NCI-H69 (cell line): ENCODE measurements around the gene CLN6.
A peak's percentile ranks its signal among the peaks of the same experiment; 100 is the strongest.
"Not testable (repeated sequence)": the region's sequence is repeated elsewhere in the genome, so short reads cannot be mapped to it uniquely, and the experiment has no call there.

Experiments
- DNase-seq: peaks from one replicate; lab custom pipeline; 2025; lab: John Stamatoyannopoulos, UW

CLN6 gene

DNA sequence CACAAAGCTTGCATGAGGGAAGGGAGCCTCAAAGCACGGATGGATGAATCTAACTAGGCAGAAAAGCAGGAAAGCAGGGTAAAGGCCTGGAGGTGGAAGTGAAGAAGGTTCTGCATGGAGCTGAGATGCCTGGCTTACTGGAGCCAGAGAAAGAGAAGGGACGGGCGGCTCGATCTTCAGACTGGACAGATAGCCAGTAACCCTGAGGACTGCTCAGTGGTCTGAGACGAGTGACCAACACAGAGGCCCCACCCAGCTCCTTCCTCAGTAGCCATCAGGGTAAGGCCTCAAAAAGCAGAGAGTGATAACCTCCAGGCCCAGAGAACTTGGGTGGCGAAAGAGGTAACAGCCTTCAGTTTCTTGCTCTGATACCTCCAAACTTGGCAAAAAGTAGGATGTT lies 6.4 kb downstream of the CLN6 start:
- no peak for DNase-seq

DNA sequence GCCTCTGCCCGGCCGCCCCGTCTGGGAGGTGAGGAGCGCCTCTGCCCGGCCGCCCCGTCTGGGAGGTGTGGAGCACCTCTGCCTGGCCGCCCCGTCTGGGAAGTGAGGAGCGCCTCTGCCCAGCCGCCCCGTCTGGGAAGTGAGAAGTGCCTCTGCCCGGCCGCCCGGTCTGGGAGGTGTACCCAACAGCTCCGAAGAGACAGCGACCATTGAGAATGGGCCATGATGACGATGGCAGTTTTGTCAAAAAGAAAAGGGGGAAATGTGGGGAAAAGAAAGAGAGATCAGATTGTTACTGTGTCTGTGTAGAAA lies 7.1 kb downstream of the CLN6 start:
- DNase-seq, result not testable (repeated sequence)

DNA sequence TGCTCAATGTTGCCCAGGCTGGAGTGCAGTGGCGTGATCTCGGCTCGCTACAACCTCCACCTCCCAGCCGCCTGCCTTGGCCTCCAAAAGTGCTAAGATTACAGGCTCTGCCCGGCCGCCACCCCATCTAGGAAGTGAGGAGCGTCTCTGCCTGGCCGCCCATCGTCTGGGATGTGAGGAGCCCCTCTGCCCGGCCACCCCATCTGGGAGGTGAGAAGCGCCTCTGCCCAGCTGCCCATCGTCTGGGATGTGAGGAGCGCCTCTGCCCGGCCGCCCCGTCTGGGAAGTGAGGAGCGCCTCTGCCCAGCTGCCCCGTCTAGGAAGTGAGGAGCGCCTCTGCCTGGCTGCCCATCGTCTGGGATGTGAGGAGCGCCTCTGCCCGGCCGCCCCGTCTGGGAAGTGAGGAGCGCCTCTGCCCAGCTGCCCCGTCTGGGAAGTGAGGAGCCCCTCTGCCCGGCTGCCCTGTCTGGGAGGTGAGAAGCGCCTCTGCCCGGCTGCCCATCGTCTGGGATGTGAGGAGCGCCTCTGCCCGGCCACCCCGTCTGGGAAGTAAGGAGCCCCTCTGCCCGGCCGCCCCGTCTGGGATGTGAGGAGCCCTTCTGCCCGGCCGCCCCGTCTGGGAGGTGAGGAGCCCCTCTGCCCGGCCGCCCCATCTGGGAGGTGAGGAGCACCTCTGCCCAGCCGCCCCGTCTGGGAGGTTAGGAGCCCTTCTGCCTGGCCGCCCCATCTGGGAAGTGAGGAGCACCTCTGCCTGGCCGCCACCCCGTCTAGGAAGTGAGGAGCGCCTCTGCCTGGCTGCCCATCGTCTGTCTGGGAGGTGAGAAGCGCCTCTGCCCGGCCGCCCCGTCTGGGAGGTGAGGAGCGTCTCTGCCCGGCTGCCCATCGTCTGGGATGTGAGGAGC lies 7.7 kb downstream of the CLN6 start:
- not testable (repeated sequence) for DNase-seq

DNA sequence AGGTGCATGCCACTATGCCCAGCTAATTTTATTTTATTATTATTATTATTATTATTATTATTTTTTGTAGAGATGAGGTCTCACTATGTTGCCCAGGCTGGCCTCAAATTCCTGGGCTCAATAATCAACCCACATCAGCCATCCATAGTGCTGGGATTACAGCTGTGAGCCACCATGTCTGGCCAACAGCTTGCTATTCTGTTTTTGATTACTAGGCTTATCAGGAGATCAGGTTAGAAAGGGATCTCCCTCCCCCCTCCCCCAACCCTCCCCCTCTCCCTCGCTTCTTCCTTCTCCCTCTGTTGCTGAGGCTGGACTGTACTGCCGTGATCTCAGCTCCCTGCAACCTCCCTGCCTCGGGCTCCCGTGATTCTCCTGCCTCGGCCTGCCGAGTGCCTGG lies 8.6 kb downstream of the CLN6 start:
- no peak for DNase-seq

DNA sequence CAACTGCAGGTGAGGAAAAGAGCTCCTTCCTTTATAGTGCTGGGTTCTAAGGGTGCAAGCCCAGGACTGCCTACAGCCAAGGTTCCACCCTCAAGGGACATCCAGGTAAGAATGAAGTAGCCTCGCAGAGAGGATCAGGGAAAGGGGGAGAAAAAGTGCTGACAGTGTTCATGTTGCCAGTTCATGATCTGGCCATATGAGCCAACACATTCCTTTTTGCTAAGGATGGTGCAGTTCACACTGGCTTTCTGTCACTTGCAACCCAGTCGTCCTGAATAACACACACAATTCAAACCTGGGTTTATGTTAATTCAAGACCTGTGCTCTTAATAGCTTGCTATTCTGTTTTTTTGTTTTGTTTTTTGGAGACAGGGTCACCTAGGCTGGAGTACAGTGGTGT lies 9.0 kb downstream of the CLN6 start:
- no peak for DNase-seq

DNA sequence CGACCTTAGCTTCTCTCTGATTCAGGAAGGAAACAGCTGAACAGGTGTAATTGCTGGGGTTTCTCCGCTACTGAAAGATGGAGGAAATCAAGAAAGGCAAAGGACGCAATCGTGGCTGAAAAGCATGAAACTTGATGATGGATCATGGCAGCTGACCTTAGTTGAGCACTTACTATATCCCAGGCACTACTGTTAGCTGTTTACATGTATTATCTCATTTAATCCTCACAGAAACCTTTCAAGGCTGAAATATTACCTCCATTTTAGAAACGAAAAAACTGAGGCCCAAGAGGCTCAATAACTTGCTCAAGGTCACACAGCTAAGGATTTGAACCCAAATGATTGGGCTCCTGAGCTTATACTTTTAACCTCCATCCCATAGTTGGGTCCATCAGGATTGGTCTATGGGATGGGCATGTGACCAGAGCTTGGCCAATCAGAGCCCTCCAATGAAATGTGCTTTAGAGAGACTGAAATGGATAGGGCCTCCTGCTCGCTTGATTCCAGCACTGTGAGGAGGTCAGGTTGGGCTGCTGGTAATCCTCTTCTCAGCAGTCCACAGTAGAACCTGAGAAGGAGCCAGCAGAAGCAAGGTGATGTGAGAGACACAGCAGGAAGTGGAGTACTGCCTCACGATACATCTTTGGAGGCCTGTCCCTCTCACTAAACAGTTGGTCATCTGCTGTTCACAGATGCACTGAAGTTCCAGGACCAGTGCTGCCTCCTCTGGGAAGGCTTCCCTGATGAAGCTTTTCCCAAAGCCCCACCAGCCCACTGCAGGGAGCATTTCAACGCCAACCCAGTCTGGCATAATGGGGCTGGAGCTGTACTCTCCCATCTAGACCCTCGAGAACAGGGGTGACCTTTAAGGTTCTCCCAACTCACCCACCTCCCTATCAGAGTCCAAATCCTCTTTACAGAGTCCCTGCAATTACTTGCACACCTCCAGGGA lies 10.4 kb downstream of the CLN6 start:
- no peak for DNase-seq

DNA sequence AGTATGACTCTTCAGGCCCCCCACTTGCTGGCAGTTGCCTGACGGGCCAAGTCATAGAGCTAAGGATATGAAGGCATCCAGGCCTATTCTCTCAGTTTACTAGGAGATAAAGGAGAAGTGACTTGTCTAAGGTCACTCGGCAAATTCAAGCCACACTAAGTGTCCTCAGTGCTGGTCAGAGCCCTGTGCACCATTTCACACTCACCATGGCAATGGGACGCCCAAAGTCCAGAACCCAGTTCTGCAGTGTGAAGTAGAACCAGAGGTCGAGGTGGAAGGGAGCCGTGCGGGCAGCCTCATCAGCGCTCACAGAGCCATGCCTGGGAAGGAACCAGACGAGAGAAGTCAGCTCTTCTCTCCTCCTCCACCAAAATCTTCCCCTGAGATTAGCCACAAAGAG lies 11.2 kb downstream of the CLN6 start:
- DNase-seq, result no peak

DNA sequence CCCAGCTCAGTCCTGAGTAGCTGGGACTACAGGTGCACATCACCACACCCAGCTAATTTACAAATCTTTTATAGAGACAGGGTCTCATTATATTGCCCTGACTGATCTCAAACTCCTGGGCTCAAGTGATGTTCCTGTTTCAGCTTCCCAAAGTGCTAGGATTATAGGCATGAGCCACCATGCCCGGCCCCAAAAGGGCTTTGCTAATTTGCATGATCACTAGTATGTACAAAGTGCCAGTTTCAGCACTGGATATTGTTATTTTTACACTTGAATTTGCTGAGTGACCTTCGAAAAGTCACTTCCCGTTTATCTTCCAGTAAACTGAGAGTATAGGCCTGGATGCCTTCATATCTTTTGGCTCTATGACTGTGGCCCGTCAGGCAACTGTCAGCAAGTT lies 12.2 kb downstream of the CLN6 start:
- no peak for DNase-seq

DNA sequence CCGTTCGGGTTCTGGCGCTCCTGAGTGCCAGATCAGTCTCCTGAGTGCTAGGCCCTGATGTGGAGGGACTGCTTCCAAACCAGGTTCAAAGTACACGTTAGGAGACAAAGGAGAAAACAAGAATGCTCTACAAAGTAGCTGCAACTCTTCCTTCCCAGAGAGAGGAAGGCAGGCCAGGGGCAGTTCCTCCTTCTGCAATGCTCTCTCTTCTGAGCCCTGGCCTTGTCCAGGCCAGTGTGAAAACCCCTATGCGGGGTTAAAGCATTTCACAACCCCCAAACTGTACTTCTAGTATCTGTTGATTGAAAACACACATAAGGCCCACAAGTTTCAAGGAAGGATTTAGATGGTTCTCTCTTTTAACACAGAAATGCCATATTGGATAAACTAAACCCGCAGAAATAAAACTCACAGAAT lies 14.7 kb downstream of the CLN6 start:
- DNase-seq, result no peak

DNA sequence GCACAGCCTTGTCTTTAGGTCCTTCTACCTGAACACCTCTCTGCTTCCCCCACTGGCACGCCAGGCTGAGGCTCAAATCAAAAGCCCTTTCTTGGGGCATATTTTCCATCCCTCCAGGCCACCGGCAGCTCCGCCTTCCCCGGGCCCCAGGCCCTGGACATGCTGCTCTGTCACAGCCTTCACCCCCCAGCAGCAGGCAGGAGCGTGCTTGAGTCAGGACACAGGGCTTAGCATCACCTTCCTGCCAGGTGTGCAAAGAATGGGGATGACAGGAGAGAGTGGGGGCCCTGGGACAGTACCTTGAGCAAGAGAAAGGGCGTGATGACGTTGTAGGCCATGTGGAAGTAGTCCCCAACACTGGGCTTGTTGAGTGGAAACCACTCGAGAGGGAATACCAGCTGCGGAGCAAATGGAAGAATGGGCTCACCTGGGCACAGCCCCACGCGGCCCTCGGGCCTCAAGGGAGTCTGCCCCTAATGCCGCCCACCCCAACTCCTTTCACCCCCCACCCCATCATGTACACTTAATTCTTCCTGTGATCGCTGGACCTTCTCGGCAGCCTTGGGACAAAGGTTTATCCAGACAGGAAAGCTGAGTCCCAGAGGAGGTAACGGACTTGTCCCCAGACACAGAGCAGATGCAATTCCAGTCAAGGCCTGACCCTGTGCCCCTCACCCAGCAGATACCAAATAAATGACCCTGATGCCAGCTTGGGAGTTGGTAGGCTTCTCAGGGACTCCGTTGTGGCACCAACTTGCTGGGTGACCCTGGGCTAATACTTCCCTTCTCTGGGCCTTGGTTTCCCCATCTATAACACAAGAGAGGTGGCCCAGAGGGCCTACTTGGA lies 15.3 kb downstream of the CLN6 start:
- no peak for DNase-seq

DNA sequence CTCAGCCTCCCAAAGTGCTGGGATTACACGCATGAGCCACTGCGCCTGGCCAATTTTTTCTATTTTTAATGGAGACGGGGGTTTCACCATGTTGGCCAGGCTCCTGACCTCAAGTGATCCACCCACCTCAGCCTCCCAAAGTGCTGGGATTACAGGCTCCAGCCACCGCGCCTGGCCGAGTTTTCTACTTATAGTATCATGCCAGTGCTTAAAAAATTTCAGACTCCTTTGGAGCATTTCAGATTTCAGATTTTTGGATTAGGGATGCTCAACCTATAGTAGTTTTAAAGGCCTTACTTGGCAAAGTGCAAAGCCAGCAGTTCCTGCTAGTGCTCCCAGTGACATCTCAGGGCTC lies 16.1 kb downstream of the CLN6 start:
- not testable (repeated sequence) for DNase-seq

DNA sequence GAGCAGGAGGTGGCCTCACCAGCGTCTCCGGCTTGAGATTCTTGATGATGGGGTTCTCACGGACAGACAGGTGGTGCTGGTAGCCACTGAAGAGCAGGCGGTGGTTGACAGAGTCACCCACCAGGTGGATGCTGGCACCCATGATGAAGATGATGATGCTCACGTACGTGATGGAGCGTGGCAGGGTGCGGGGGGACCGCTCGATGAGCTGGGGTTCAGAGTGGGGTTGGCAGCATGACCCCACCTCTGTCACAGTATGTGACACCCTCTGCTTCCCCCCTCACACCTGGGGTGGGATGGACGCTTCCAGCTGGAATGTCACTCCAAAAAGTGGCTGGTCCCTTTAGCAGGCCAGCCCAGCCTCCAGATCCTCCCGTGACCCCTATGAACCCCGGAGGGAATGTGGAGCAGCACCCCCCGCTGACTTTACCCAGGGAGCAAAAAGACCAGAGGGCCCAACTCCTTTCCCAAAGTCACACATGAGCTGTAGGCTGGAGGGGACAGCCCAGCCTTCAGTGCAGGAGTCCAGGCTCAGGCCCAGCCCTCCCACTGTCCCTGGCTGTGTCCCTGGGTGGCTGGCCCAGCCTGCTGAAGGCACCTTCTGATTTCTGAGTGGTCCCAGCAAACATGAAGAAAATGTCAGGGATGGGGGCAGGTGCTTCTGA lies 17.7 kb downstream of the CLN6 start:
- DNase-seq, result no peak

DNA sequence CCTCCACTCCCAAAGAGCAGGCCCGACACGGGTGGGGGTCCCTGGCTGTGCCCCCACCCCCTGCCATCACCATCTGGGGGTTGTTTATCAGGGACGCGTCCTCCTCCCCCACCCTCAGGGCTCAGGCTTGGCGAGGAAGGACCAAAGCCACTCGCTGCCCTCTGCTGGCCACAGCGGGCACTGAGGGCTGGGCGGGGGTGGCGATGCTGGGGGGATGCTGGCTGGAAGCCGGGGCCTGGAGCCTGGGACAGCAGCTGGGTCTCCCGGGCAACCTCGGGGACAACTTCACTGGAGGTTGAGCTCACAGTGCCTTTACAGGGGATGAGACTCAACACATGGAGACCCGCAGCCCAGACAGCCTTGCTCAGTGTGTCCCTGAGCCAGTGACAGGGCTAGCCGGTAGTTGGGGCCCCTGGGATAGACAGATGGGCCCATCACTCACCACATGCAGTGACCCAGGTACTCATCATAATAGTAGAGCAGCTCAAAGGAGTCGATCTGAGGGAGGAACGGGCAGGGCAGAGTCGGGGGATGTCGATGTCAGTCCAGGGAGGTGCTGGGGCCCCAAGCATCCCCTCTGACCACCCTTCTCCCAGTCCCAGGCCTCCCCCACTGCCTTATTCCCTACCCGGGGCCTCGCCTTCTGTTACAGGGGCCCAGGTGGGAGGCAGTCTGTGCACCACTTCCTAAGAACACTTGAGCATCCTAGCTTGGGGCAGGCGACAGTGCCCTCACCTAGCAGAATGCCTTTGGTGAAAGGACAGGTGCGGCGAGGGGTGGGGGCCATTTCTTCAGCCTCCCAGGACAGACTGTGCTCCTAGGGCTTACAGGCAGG lies 18.5 kb downstream of the CLN6 start:
- peak; percentile 33 for DNase-seq

DNA sequence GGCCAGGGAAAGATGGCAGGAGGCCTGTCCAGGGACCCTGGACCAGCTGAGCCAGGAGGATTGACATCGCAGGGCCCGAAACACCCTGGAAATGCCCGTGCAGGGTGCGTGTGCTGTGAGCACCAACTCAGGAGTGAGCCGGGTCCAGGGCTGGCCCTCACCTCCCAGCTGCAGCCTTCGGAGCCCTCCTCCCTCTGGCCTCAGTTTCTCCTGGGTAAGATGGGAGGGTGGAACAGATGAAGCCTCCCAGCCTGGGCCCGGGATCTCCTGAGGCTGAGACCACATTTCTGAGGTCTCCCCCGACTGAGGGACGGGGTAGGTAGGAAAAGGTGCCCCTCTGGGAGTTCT lies 19.1 kb downstream of the CLN6 start:
- no peak for DNase-seq

DNA sequence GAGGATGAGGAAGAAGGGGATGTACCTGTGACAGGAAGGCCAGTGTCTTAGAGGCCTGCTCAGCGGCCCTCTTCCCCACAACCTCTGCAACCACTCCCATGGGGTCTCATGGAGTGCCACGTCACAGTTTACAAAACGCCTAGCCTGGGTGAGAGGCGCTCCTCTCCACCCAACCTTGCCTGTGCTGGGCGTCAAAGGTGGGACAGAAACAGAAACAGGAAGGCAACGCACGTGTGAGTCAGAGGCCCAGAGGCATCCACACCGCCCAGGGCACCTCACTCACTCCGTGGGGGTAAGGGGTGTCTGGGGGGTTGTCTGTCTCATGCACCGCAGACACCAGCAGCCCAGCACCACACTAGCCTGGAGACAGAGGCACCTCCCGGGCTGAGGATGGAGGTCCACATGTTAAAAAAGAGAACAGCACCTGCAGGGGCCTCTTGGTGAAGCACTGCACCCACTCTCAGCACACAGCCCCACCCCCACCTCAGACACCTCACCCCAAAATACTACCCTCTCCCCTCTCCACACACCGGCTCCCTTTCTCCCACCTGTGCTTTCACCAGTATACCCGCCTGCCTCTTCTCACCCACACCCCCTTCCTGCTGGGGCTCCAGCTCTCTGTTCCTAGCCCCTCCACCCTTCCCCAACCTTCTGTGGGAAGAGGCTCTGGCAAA lies 19.7 kb downstream of the CLN6 start:
- DNase-seq, result no peak

DNA sequence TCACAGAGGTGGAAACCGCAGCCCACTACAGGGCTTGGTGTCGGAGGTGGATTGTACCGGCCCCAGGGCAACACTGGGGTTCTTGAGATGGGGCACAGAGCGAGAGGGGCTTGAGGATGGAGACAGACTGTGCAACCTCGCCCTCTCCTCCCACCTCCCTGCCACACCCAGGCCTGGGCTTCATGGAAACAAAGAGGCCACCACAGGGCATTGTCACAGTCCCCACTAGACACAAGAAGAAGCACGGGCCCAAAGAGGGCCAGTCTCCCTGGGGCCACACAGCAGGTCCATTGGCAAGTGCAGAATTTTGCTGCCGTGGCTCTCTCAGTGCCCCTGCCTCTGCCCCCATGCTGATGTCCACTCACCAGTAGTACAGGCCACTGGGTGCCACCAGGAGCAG lies 20.3 kb downstream of the CLN6 start:
- DNase-seq, result no peak

DNA sequence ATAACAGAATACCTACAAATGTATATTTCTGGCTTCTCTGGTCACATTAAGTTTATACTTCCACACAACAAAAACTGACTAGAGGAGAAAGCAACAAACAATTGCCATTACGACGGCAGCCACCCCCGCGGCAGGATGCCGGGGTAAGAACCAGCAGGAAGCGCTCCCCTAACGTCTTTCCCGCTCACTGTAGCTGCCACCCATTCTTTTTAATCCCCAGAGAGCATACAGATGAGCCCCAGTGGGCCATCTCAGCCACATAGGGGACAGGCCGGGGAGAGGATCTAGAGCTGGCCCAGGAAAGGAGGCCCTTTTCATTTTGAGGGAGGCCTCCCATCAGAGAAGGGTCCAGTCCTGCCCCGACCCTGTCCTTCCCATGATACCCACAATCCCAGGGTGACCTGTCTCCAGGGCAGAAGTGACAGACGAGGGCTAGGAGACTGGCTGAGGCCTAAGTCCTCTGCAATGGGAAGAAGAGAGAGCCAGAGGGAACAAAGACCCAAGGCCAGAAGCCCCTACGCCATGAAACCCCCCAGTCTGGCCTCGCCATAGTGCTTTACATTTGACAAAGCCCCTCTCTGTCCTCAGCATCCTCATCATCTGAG lies 20.8 kb downstream of the CLN6 start:
- no peak for DNase-seq

DNA sequence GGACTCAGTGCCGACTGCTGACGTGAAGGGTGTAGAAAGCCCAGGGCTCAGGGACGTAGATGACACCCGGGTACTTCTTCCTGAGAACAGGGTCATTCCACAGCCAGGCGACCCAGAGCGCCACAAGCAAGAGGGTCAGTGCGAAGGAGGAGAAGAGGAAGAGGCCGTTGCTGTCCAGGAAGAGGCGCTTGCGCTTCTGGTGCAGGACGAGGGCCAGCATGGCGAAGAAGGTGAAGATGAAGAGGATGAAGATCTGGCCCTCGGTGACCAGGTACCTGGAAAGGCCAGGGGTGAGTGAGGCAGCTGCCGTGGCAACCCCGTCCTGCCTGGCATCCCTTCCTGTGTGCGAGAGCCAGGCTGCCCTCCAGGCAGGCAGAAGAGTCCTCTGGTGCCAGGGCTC lies 21.4 kb downstream of the CLN6 start:
- DNase-seq, result no peak

DNA sequence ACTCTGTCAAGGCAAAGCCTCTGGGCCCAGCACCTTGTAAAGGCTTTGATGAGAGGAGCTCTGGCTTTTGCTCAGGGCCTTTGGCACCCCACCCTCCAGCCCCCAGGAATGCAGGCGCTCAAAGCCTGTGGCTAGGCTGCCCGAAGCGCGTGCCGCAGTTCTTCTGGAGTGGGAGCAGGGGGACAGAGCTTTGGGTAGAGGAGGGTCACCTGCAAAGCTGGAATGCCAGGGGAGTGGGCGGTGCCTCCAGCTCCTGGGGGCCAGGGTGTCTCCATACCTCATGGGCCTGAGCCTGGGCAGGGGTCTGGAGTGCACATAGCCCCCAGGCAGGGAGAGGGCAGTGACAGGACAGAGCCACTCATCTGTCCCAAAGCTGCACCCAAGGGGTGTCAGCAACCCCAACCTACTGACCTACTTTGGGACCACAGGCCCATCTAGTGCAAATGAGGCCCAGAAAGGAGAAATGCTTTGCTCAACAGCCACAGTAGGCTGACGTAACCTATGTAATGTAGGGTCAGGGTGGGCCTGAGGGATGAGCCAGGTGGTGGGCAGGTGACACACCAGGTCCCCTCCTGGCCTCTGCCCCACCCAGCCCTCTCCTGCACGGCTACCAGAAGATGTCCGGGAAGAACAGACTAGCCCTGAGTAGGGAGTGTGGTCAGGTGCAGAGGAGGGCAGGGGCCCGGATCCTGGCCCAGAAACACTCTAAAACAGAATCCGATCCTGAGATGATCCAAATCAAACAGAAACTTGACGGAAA lies 22.2 kb downstream of the CLN6 start:
- no peak for DNase-seq
